Neural cell (in vitro differentiated cells): ENCODE data around the gene TDRD10.

Experiments used
- CTCF ChIP-seq: fragments of 450-650 bp; IDR thresholded peaks from 2 replicates; pipeline ENCODE4 v1.5.1; 2014; ENCODE audit warnings: antibody characterized with exemption, mild to moderate bottlenecking, moderate library complexity; ENCODE audit not compliant: poor library complexity, severe bottlenecking
- EP300 ChIP-seq: fragments of 450-650 bp; conservative IDR thresholded peaks from 2 replicates; pipeline ENCODE4 v1.6.1; 2014; ENCODE audit warnings: antibody characterized with exemption, mild to moderate bottlenecking, moderate library complexity; ENCODE audit not compliant: poor library complexity, severe bottlenecking
- EZH2 ChIP-seq: fragments of 200-600, 300-800 bp; shearing (Covaris generic), sonication (generic); IDR thresholded peaks from 2 replicates; pipeline ENCODE4 v1.6.1; 2014; ENCODE audit warnings: antibody characterized with exemption, low read length, borderline replicate concordance, mild to moderate bottlenecking; ENCODE audit not compliant: insufficient read depth, poor library complexity, severe bottlenecking
- POLR2AphosphoS5 ChIP-seq: IDR thresholded peaks from 2 replicates; pipeline ENCODE4 v1.6.1; 2012
- RAD21 ChIP-seq: fragments of 450-650 bp; conservative IDR thresholded peaks from 2 replicates; pipeline ENCODE4 v1.6.1; 2014; ENCODE audit warnings: antibody characterized with exemption, mild to moderate bottlenecking, moderate library complexity
- REST ChIP-seq: IDR thresholded peaks from 2 replicates; pipeline ENCODE4 v1.6.1; 2012; ENCODE audit warnings: borderline replicate concordance
- SMC3 ChIP-seq: fragments of 450-650 bp; conservative IDR thresholded peaks from 2 replicates; pipeline ENCODE4 v1.6.1; 2014; ENCODE audit warnings: antibody characterized with exemption, mild to moderate bottlenecking, moderate library complexity; ENCODE audit not compliant: poor library complexity

DNA sequence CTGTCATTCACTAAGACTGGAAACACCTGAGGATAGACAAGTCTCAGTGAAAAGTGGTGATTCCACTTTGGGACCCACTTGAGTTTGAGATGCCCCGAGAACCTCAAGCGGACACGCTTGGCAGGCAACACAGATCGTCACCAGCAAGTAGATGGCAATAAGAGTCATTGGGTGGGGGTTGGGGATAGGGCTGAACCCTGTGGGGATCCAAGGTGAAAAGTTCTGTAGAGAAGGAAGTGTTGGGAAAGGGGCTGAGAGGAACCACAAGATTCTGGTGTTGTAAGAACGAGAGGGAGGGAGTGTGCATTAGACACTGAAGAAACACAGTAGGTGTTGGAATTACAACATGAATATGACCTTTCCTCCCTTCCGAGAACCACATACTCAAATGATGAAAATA lies 45.4 kb upstream of the TDRD10 start:
- no peak for TF ChIP-seq RAD21
- TF ChIP-seq CTCF = no peak
- TF ChIP-seq REST = no peak
- no peak for TF ChIP-seq EZH2
- no peak for TF ChIP-seq SMC3
- TF ChIP-seq EP300 = no peak
- no peak for TF ChIP-seq POLR2AphosphoS5
